T-helper 2 cell treated with Interferon-gamma antibody and Interleukin-4, amounts not matched to agents 5 μg/mL and 100 μg/mL, for 36 hours (primary cell): Measurements from ENCODE around the gene DMTF1.

Experiments
- DNase-seq: peaks from one replicate; pipeline ENCODE4 v3.0.0; 2021; ENCODE audit warnings: low spot score
- H3K27ac Mint-ChIP-seq: one replicate; pipeline ENCODE4 v1.8.0; 2021; ENCODE audit warnings: mild to moderate bottlenecking, mixed read lengths
- H3K27me3 Mint-ChIP-seq: one replicate; pipeline ENCODE4 v1.8.0; 2021; ENCODE audit warnings: low read depth, mixed read lengths
- H3K36me3 Mint-ChIP-seq: one replicate; pipeline ENCODE4 v1.8.0; 2021; ENCODE audit warnings: low read depth, mixed read lengths
- H3K4me1 Mint-ChIP-seq: one replicate; pipeline ENCODE4 v1.8.0; 2021; ENCODE audit warnings: low read depth, mixed read lengths
- H3K4me3 Mint-ChIP-seq: one replicate; pipeline ENCODE4 v1.8.0; 2022; ENCODE audit warnings: mild to moderate bottlenecking, moderate library complexity, mixed read lengths
- H3K9me3 Mint-ChIP-seq: one replicate; pipeline ENCODE4 v1.8.0; 2021; ENCODE audit warnings: mixed read lengths

The DMTF1 gene

DNA sequence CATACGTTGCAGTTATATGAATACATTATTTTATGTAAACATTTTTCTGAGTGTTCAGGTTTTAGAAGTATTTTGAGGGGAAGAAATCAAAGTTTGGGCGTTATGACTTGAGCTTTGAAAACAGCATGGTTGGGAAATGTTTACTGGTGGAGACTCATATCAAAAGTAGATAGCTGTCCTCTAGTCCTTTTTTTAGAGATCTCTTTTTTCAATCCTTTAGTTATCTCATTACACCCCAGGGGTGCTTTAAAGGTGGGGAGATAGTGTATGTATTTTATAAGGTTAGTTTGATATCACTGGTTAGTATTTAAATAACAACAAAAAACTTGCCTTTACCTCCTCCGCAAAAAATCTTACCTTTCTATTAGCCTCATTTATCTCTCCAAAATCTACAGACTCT is 2.3 kb downstream of the DMTF1 start:
- H3K9me3 Mint-ChIP-seq, result no peaks in the 10 kb centered on the region
- peaks cover 37% of the 10 kb centered on the region for H3K4me1 Mint-ChIP-seq
- H3K4me3 Mint-ChIP-seq, result peak overlapping the region; percentile 98
- H3K27ac Mint-ChIP-seq, result no peak overlapping the region
- H3K36me3 Mint-ChIP-seq, result peaks cover 31% of the 10 kb centered on the region
- H3K27me3 Mint-ChIP-seq, result no peaks in the 10 kb centered on the region
- no peak for DNase-seq

GRCh38 chr7:87155788-87156187 is 3.5 kb downstream of the DMTF1 start:
- peak overlapping the region; percentile 57 for H3K4me3 Mint-ChIP-seq
- no peak overlapping the region for H3K27ac Mint-ChIP-seq
- H3K4me1 Mint-ChIP-seq, result peaks cover 45% of the 10 kb centered on the region
- peaks cover 35% of the 10 kb centered on the region for H3K36me3 Mint-ChIP-seq
- no peaks in the 10 kb centered on the region for H3K9me3 Mint-ChIP-seq
- no peak for DNase-seq
- no peaks in the 10 kb centered on the region for H3K27me3 Mint-ChIP-seq

GRCh38 chr7:87156709-87157108 is 4.5 kb downstream of the DMTF1 start:
- peaks cover 44% of the 10 kb centered on the region for H3K4me1 Mint-ChIP-seq
- H3K4me3 Mint-ChIP-seq, result peak overlapping the region; percentile 38
- H3K9me3 Mint-ChIP-seq, result no peaks in the 10 kb centered on the region
- peaks cover 35% of the 10 kb centered on the region for H3K36me3 Mint-ChIP-seq
- no peak overlapping the region for H3K27ac Mint-ChIP-seq
- H3K27me3 Mint-ChIP-seq, result no peaks in the 10 kb centered on the region
- DNase-seq, result no peak

DNA sequence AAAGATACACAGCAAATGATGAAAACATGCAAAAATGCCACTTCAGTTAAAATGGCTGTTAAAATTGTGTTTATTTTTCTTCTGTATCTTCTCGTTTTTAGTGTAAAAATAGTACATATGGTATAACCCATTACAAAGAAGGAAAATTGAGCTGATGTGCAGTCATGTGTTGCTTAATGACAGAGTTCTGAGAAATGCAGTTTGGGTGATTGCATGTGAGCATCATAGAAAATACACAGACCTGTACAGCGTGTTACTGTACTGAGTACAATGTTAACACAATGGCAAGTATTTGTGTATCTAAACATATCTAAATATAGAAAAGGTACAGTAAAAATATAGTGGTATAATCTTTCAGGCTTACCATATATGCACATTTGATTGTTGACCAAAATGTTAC is 7.3 kb downstream of the DMTF1 start:
- Mint-ChIP-seq H3K36me3 (peaks cover 38% of the 10 kb centered on the region), H3K27me3 (no peaks in the 10 kb centered on the region), H3K9me3 (no peaks in the 10 kb centered on the region), H3K4me1 (peaks cover 41% of the 10 kb centered on the region), H3K27ac (no peak overlapping the region), H3K4me3 (no peak overlapping the region)
- DNase-seq, result no peak

DNA sequence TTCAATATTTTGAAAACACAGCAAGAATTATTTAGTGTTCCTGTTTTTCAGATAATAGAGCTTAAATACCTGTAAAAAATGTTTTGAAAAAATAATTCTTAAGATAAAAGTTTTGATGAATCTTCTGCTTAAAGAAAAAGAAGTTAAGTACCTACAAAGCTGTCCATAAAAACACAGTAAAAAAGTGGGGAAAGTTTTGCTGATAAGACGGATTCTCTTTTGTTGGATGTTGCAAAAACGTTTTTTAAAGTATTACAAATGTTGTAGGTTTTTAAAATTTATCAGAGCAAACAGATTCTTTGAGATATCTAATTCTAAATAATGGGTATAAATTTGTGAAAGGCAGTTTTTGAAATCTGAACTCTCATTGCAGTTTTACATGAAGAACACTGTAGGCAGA is 12.2 kb downstream of the DMTF1 start:
- no peak for DNase-seq
- H3K4me3 Mint-ChIP-seq, result no peak overlapping the region
- H3K27ac Mint-ChIP-seq, result no peak overlapping the region
- H3K9me3 Mint-ChIP-seq, result no peaks in the 10 kb centered on the region
- H3K4me1 Mint-ChIP-seq, result peaks cover 21% of the 10 kb centered on the region
- no peaks in the 10 kb centered on the region for H3K27me3 Mint-ChIP-seq
- peaks cover 58% of the 10 kb centered on the region for H3K36me3 Mint-ChIP-seq

DNA sequence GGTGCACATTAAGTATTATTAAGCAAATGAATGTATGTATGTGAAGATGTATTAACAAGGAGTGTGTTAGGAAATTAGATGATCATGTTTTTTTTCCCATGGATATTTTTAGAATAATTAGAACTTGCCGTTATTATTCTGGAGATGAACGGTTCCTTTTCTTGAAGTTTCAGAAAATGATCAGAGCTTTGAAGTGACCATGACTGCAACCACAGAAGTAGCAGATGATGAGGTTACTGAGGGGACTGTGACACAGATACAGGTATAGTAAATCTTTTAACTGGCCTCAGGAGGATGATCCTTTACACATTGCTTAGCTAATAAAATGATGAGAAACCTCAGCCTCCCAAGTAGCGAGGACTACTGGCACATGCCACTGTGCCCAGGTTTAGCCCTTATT is 18.6 kb downstream of the DMTF1 start:
- DNase-seq, result no peak
- Mint-ChIP-seq H3K27ac (no peak overlapping the region), H3K36me3 (peaks cover 61% of the 10 kb centered on the region), H3K4me3 (no peak overlapping the region), H3K27me3 (no peaks in the 10 kb centered on the region), H3K4me1 (peaks cover 6% of the 10 kb centered on the region), H3K9me3 (no peaks in the 10 kb centered on the region)

GRCh38 chr7:87171282-87171934 is 19.2 kb downstream of the DMTF1 start:
- Mint-ChIP-seq H3K36me3 (peaks cover 61% of the 10 kb centered on the region), H3K27me3 (no peaks in the 10 kb centered on the region), H3K4me1 (peaks cover 8% of the 10 kb centered on the region), H3K9me3 (no peaks in the 10 kb centered on the region), H3K4me3 (no peak overlapping the region), H3K27ac (no peak overlapping the region)
- no peak for DNase-seq

GRCh38 chr7:87173471-87173870 is 21.2 kb downstream of the DMTF1 start:
- Mint-ChIP-seq H3K36me3 (peaks cover 58% of the 10 kb centered on the region), H3K27me3 (no peaks in the 10 kb centered on the region), H3K4me3 (no peak overlapping the region), H3K27ac (no peak overlapping the region), H3K9me3 (no peaks in the 10 kb centered on the region), H3K4me1 (peaks cover 11% of the 10 kb centered on the region)
- DNase-seq, result no peak

GRCh38 chr7:87178320-87178719 is 26.1 kb downstream of the DMTF1 start:
- Mint-ChIP-seq H3K27me3 (no peaks in the 10 kb centered on the region), H3K27ac (no peak overlapping the region), H3K36me3 (peaks cover 64% of the 10 kb centered on the region), H3K4me3 (no peak overlapping the region), H3K4me1 (peaks cover 11% of the 10 kb centered on the region), H3K9me3 (no peaks in the 10 kb centered on the region)
- no peak for DNase-seq

GRCh38 chr7:87179180-87179579 is 26.9 kb downstream of the DMTF1 start:
- H3K9me3 Mint-ChIP-seq, result no peaks in the 10 kb centered on the region
- DNase-seq, result no peak
- H3K36me3 Mint-ChIP-seq, result peaks cover 65% of the 10 kb centered on the region
- no peak overlapping the region for H3K4me3 Mint-ChIP-seq
- H3K27me3 Mint-ChIP-seq, result no peaks in the 10 kb centered on the region
- no peak overlapping the region for H3K27ac Mint-ChIP-seq
- H3K4me1 Mint-ChIP-seq, result peaks cover 12% of the 10 kb centered on the region

- Mint-ChIP-seq H3K27ac (no peak overlapping the region), H3K36me3 (peaks cover 70% of the 10 kb centered on the region), H3K27me3 (no peaks in the 10 kb centered on the region), H3K9me3 (no peaks in the 10 kb centered on the region), H3K4me3 (no peak overlapping the region), H3K4me1 (peaks cover 7% of the 10 kb centered on the region)
- no peak for DNase-seq
Measured at GRCh38 chr7:87187120-87187519, 34.9 kb downstream of the DMTF1 start.

DNA sequence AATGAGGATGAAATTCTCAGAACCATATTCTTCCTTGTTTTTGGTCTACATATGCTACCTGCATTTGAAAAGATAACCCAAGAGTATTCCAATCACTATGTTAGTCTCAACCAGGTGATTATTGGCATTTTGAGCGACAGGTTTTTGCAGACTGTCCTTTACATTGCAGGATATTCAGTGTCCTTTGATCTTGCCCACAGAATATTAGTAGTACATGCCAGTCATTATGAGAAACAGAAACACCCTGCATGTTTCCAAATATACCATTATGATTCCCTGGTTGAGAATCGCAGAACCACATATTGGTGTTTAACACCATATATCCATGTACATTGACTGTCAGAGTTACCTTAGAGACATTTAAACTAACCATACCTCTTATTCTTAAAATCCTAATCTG is 36.7 kb downstream of the DMTF1 start:
- Mint-ChIP-seq H3K9me3 (no peaks in the 10 kb centered on the region), H3K4me1 (peaks cover 8% of the 10 kb centered on the region), H3K4me3 (no peak overlapping the region), H3K36me3 (peaks cover 66% of the 10 kb centered on the region), H3K27me3 (no peaks in the 10 kb centered on the region), H3K27ac (peak overlapping the region; percentile 27)
- no peak for DNase-seq

GRCh38 chr7:87190783-87191182 is 38.5 kb downstream of the DMTF1 start:
- peaks cover 63% of the 10 kb centered on the region for H3K36me3 Mint-ChIP-seq
- peaks cover 5% of the 10 kb centered on the region for H3K4me1 Mint-ChIP-seq
- no peak overlapping the region for H3K4me3 Mint-ChIP-seq
- H3K27ac Mint-ChIP-seq, result no peak overlapping the region
- no peaks in the 10 kb centered on the region for H3K27me3 Mint-ChIP-seq
- DNase-seq, result no peak
- no peaks in the 10 kb centered on the region for H3K9me3 Mint-ChIP-seq

DNA sequence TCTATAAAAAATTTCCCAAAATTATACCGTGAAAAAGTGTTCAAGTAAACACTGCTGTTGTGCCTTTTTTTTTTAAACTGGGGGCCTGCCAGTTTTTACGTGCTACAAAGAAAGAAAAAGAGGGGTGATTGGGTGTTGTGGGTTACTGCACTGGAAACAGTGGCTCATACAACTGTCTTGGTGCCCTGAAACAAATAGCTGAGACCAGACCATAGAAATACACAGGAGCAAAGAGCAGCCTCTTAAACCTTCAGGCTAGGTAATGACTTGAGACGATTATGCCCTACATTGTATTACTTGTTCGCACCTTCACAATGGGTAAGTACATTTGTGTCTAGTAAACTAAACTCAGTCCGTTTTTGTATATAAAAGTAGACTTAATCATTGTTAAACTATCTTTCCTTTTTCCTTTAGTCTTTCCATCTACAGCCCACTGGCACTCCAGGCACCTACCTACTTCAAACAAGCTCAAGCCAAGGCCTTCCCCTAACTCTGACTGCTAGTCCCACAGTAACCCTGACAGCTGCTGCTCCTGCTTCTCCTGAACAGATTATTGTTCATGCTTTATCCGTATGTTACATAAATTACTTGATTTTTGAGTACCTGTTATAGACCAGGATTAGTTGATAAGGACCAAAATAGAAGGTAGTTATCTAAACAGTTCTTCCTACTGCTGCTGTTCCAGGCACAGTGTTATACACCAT is 40.7 kb downstream of the DMTF1 start:
- no peak overlapping the region for H3K27ac Mint-ChIP-seq
- H3K4me1 Mint-ChIP-seq, result peaks cover 5% of the 10 kb centered on the region
- H3K36me3 Mint-ChIP-seq, result peaks cover 66% of the 10 kb centered on the region
- no peaks in the 10 kb centered on the region for H3K9me3 Mint-ChIP-seq
- H3K27me3 Mint-ChIP-seq, result no peaks in the 10 kb centered on the region
- H3K4me3 Mint-ChIP-seq, result no peak overlapping the region
- no peak for DNase-seq

DNA sequence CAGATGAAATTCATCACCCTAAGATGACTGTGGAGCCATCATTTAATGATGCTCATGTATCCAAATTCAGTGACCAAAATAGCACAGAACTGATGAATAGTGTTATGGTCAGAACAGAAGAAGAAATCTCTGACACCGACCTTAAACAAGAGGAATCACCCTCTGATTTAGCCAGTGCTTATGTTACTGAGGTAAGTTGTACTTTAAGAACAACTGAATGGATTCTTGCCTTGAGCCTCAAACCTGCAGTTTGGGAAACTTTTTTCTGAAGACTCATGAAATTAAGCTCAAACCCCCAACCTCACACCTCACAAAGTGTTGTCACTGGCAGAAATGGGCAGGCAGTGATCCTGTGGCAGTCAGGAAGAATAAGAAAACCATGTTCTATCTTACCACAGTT is 41.7 kb downstream of the DMTF1 start:
- Mint-ChIP-seq H3K27ac (no peak overlapping the region), H3K36me3 (peaks cover 67% of the 10 kb centered on the region), H3K4me3 (no peak overlapping the region), H3K27me3 (no peaks in the 10 kb centered on the region), H3K9me3 (no peaks in the 10 kb centered on the region), H3K4me1 (peaks cover 6% of the 10 kb centered on the region)
- DNase-seq, result no peak
